Hepatic stellate cell (primary cell): ENCODE data around the gene DUSP5.

Experiments used
- DNase-seq: peaks from one replicate; pipeline ENCODE4 v3.0.0; 2011; ENCODE audit warnings: low spot score

DUSP5 gene

GRCh38 chr10:110501142-110501937 is 3.6 kb downstream of the DUSP5 start:
- DNase-seq: peak; percentile 87

DNA sequence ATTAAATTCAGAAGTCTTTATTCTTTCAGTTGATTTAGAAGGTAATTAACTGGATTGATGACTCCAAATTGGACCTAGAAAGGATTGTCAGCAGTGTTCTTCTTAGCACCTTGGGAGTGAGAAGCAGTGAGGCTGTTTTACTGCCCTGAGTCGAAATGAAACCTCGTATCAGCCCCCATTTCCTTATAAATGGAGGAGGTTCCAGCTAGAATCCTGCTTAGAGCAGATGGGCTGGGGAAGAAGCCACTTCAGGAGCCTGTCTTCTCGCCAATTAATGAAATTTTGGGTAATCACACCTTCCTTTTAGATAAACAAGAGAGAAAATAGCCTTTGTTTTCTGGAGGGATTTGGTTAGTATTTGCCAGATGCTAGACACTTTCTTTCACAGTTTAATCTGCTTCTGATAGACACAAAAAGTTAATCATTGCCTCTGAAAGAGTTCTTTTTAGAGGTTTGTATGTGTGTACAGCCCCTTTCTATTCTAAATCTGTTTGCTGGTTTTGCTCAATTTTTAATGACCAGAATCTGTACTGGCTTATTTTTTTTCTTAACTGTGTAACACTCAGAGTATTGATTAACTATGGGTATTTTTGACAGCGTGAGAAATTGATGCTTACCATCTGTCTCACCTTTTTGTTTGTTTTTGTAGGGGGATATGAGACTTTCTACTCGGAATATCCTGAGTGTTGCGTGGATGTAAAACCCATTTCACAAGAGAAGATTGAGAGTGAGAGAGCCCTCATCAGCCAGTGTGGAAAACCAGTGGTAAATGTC is 4.6 kb downstream of the DUSP5 start:
- DNase-seq: no peak

DNA sequence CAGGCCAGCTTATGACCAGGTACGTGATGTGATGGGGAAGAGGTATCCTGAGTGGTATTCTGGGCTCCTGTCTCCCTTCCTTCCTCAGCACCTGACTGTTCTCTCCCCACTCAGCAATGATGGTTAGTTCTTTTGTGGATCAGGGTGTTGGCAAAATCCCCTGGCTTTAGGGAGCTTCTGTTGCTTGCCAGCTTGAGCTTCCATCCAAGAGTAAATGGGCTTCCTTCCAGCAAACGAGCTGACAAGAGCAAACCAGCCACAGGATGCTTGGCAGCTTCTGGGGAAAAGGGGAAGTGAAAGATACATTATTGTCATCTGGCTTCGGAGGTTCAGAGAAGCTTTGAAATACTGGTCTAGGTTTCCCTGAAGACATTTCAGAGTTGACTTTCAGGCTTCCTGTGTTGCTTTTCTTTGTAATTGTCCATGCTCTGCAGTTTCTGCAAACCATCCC is 5.2 kb downstream of the DUSP5 start:
- DNase-seq: peak; percentile 40

GRCh38 chr10:110503528-110504110 is 5.9 kb downstream of the DUSP5 start:
- DNase-seq: peak; percentile 56

DNA sequence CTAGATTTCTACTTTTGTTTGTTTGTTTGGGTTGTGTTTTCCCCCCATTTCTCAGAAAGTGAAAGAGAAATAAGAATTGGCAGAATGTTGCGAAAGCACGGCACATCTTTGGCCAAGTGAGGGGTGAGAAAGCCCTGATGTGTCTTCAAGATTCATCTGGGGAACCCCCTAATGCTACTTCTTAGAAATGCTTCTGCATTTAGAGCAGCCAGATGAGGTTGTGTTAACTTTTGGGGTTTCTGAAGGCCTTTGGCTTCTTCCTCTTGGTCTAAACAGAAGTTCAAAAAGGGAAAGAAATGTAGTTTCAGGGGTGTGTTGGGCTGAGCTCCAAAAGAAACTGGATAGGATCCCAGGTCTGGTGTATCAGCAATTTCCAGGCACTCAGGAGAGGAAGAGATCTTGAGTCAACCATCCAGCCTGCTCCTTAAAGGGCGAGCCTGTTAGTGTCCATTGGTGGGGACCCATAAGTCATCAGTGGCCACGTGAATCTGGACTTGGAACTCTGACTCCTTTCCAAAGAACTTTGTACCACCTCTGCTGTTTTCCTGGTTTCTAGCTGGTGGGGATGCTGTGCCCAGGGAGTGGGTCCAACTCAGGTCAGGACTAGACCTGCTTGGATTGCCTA is 6.5 kb downstream of the DUSP5 start:
- peak; percentile 54 for DNase-seq

- DNase-seq: no peak
Measured at GRCh38 chr10:110505130-110505770, 7.5 kb downstream of the DUSP5 start.

GRCh38 chr10:110506448-110506847 is 8.7 kb downstream of the DUSP5 start:
- DNase-seq: no peak

DNA sequence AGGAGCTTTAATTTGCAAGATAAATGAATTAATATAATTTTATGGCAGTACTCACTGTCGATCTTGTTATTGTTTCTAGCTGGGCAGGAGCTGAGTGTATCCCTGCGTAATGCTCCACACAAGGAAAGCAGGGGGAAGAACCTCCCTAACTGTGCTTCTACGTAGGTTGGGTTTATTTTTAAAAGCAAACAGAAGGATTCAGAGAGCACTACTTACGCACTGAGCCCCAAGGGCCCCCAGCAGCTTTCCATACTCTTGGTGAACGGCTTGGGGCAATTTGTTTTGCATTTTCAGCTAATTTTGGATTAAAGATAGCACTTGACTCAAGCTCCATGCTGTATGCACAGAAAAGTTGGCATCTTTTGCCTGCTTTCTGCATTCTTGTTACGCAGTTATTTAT is 9.6 kb downstream of the DUSP5 start:
- DNase-seq: no peak

DNA sequence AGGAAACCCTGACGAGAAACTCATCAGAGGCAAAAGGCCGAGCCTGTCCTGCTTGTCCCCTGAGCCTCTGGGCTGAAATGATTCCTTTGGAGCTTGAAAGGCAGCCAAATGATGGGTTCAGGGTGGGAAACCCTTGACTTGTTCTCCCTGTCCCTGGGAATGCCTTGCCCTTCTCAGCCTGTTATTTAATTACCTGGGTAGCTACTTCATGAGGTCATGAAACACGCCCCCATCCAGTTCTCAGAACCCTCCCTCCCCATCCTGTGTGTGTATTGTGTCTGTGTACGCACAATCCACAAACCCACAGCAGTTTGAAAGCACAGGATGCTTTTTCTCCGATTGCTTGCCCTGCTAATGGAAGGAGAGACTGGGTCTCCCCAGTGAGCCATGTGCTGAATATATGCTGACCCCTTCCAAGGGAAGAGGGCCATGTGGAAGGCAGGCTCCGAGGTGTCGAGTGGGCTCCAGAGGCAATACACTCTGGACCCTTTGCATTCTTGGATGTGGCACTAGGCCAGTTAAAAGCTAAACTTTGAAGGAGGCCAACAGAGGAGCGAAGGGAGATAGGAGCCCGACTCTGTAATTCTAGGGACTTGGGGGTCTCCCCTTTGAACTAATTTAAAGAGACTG is 10.6 kb downstream of the DUSP5 start:
- DNase-seq: no peak

GRCh38 chr10:110508806-110509544 is 11.3 kb downstream of the DUSP5 start:
- DNase-seq: no peak

DNA sequence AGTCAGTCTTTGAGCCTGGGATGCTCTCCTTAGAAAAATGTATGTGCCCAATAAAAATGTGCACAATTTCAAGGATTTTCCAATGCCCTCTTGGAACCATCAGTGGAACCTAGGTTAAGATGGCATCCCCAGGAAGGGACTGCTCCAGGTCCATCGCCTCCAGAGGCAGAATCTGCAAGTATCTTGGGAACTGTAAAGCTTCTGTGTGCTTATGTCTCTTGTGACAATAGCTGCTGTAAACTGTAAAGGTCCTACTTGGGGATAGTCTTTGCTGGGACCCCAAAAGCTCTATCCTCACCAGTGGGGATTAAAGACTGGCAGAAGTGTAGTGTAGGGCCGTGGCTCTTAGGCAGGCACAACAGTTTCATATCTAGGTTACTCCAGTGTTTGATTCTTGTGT is 11.9 kb downstream of the DUSP5 start:
- DNase-seq: no peak

DNA sequence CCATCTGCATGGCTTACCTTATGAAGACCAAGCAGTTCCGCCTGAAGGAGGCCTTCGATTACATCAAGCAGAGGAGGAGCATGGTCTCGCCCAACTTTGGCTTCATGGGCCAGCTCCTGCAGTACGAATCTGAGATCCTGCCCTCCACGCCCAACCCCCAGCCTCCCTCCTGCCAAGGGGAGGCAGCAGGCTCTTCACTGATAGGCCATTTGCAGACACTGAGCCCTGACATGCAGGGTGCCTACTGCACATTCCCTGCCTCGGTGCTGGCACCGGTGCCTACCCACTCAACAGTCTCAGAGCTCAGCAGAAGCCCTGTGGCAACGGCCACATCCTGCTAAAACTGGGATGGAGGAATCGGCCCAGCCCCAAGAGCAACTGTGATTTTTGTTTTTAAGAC is 12.4 kb downstream of the DUSP5 start:
- no peak for DNase-seq

DNA sequence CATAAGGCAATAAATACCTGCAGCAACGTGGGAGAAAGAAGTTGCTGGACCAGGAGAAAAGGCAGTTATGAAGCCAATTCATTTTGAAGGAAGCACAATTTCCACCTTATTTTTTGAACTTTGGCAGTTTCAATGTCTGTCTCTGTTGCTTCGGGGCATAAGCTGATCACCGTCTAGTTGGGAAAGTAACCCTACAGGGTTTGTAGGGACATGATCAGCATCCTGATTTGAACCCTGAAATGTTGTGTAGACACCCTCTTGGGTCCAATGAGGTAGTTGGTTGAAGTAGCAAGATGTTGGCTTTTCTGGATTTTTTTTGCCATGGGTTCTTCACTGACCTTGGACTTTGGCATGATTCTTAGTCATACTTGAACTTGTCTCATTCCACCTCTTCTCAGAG is 13.0 kb downstream of the DUSP5 start:
- no peak for DNase-seq

GRCh38 chr10:110511734-110512449 is 14.2 kb downstream of the DUSP5 start:
- DNase-seq: no peak

DNA sequence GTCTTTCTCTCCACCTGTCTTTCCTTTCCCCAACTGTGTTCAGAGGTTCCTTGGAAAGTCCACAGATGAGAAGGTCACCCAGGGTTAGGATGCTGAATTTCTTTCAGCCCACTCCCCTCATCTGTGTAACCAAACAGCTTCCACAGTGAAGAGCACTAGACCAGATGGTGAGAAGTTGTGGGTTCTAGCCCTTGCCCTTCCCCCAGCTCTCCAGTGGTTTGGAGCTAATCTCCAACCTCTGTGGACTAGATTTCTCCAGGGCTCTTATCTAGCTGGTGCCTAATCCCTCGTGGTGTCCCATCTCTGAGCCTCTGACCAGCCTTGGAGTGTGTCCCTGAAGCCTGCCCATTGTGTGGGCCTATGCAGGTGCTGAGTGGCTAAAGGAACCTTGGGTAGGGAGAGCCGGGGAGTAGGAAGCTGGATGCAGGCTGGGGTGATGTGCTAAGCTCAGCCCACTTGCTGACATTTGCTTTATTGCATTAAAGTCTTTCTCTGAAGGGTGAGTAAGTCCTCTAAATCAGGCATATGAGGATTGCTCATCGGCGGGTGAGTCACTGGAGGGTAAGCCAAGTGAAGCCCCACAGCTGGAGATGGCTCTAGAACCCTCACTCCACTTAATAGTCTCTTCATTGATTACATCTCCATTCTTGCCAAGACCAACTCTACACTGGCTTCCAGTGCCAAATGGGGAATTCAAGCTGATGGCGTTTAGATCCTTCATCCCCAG is 14.9 kb downstream of the DUSP5 start:
- DNase-seq: peak; percentile 83

GRCh38 chr10:110513949-110514348 is 16.2 kb downstream of the DUSP5 start:
- DNase-seq: no peak

DNA sequence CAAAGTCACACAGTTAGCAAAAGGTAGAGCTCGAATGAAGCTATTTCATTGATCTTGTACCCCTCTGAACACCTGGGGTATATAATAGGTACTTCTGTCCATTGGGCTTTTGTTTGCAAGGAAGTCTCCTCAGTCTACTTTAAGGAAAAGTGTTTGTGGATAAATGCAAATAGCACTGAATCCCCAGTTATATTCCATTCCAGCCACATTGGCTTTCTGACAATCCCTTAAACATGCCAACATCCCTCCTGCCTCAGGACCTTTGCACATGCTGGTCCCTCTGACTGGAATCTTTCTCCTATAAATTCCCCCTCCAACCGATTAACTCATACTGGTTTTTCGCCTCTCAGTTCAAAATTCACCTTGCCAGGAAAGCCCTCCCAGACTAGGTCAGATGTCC is 17.1 kb downstream of the DUSP5 start:
- DNase-seq: no peak

- no peak for DNase-seq
Measured at GRCh38 chr10:110516815-110517492, 19.2 kb downstream of the DUSP5 start.
